Heart left ventricle (tissue), 13 donors: ENCODE data around the gene ARSG.
A peak's percentile ranks its signal among the peaks of the same experiment; 100 is the strongest.

Experiments used
- CTCF ChIP-seq, 12 donors: fragments of 200-600 bp; sonication (generic) in 4 of 12; IDR thresholded peaks; one replicate each; pipeline versions ENCODE4 v1.5.0 to v1.8.0; 2018 to 2022; ENCODE audit warnings: antibody characterized with exemption in 12 of 12, mild to moderate bottlenecking in 5 of 12
- POLR2A ChIP-seq, 2 donors: fragments of 450-650 bp; IDR thresholded peaks; one replicate each; pipeline ENCODE4 v1.6.1; 2017; ENCODE audit warnings: antibody characterized with exemption in 2 of 2, mild to moderate bottlenecking in 2 of 2, moderate library complexity in 2 of 2
- donor health status: ischemic (EF 13 %, LVEDD 7.1; RV severe dilation, severe dysfunction).
- donor health status: DM: no; HTN: yes; CAD: no.
- donor health status: DM: no; HTN: no; CAD: no.
- donor health status: ischemic (EF 25% LVEDD 6.9; RV normal size, moderate dysfunction).
- donor health status: ischemic (EF 25% LVEDD 5.7; RV mildly dilated, moderate dysfunction).
- donor health status: ischemic (EF 35%, LVEDD 5.7; RV mildly dilated, moderate dysfunction).
- donor health status: nonischemic (EF 11% LVEDD 7.7; RV severe dilation, severe dysfunction).
- donor health status: DM: yes; HTN: yes; CAD: no.
- donor health status: PGD.
- donor health status: ischemic (EF 29% LVEDD 5.4; RV normal size, mild dysfunction).
- donor health status: nonischemic (EF 23%, LVEDD 6.1; RV moderate dilation, normal function).

DNA sequence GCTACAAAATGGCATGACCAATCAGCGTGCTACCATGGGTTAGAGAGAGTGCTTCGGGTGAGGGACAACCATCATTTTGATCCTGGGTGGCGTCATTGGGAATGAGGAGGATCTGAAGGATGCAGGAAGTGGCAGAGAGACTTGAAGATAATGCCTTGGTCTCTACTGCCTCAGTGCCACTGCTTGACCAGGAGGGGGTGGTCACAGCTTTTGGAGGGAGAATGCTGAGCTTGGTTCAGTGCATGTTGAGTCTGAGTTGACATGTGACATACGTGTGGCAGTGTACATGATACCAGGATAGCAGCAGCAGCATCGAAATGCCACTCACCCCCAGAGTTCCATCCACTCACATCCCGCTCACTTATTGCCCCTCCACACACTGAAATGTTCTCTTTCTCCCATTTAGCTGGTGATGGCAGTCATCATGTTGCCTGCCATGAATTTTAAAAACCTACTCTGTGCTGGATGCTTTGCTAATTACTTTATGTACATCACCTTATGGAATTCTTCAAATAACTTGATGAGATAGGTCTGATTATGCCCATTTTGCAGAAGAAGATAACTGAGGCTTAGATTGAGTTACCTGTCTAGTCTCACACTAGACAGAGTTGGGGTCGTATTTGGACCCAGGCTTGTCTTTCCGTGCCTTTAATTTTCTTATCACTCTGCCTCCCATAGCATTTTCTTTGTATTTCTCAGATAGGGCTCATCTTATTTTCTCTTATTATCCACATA, 36.7 kb downstream of the ARSG start:
- TF ChIP-seq CTCF (IDR thresholded peaks at IDR 0.05) (peak in 1 of 12 donors; percentile 7), POLR2A (IDR thresholded peaks at IDR 0.05) (no peak)
